K562 (cell line): ENCODE measurements around the gene WDR3. TPM values are rescaled to one million over a fixed set of nuclear protein-coding genes. Genes with fewer than 3 reads are reported as not detected.

Source experiments
- ATAC-seq: fragments of 200-7000 bp; cut with Tn5 transposase; 3 replicates; pipeline ENCODE4 v1.9.1; 2020; ENCODE audit warnings: moderate library complexity
- BruUV-seq: library from RNA; stranded (reverse); fragments of 400-500 nt; replicated peaks from 2 replicates; lab custom pipeline; 2021; lab: Mats Ljungman, UMichigan
- CTCF ChIA-PET: fragments of 300-600 bp; formaldehyde crosslinking; extraction: SDS; loops from one replicate; lab custom pipeline; 2021; ENCODE audit warnings: low intra/inter-chr PET ratio; lab: Yijun Ruan, JAX
- POLR2A ChIA-PET: fragments of 300-600, 350-650 bp; sonication (Branson Sonifier 250); formaldehyde crosslinking; extraction: SDS; loops from one replicate; lab custom pipeline; 2021; ENCODE audit warnings: antibody characterized with exemption, inconsistent platforms; lab: Yijun Ruan, JAX
- DNase-seq, 4 experiments: peaks; one replicate each; pipeline versions ENCODE4 v3.0.0 to v3.0.0-alpha.2; 2011 to 2018; ENCODE audit warnings: low spot score in 3 of 4, mixed read lengths in 3 of 4; ENCODE audit errors: extremely low read depth in 1 of 4
- FAIRE-seq: peaks from 2 replicates; lab custom pipeline; 2011; peaks lifted over from hg19 to GRCh38; lab: Jason Lieb, UNC
- H2AFZ ChIP-seq: 2 replicates; pipeline ENCODE4 v1.6.0; 2011; ENCODE audit warnings: low read depth, low read length, control low read depth, inconsistent platforms
- H3K27ac ChIP-seq: fragments of 200-600 bp; 3 replicates; pipeline ENCODE4 v1.8.0; 2011; ENCODE audit warnings: low read depth, mild to moderate bottlenecking, control low read depth, inconsistent platforms, low read length, moderate library complexity, mixed read lengths; ENCODE audit errors: extremely low read depth
- H3K27me3 ChIP-seq, 2 experiments: fragments of 300-600 bp in 1 of 2; 2 replicates in 1 of 2; 3 replicates in 1 of 2; pipeline versions ENCODE4 v1.6.0 to v1.8.0; 2011; ENCODE audit warnings: inconsistent platforms in 2 of 2, low read length in 2 of 2, mild to moderate bottlenecking in 1 of 2, mixed read lengths in 1 of 2, moderate library complexity in 1 of 2; ENCODE audit not compliant: control insufficient read depth in 2 of 2, insufficient read depth in 2 of 2
- H3K36me3 ChIP-seq: fragments of 300-600 bp; 3 replicates; pipeline ENCODE4 v1.8.0; 2011; ENCODE audit warnings: mild to moderate bottlenecking, low read length, inconsistent platforms; ENCODE audit not compliant: control insufficient read depth, insufficient read depth
- H3K4me1 ChIP-seq, 2 experiments: fragments of 200-600 bp in 1 of 2; replicated peaks in 1 of 2; 2 replicates in 1 of 2; 3 replicates in 1 of 2; pipeline versions ENCODE4 v1.5.1 to v1.8.0; 2011; ENCODE audit warnings: inconsistent platforms in 2 of 2, low read length in 2 of 2, mild to moderate bottlenecking in 1 of 2, mixed read lengths in 1 of 2, moderate library complexity in 1 of 2; ENCODE audit not compliant: control insufficient read depth in 2 of 2, insufficient read depth in 2 of 2
- H3K4me2 ChIP-seq: 2 replicates; pipeline ENCODE4 v1.6.1; 2011; ENCODE audit warnings: low read length, control low read depth, inconsistent platforms, mixed read lengths; ENCODE audit not compliant: insufficient read depth
- H3K4me3 ChIP-seq: fragments of 200-600 bp; sonication (generic), shearing (Covaris generic); 2 replicates; pipeline ENCODE4 v1.5.1; 2016; ENCODE audit warnings: control low read depth, inconsistent platforms
- H3K79me2 ChIP-seq: fragments of 200-600 bp; 3 replicates; pipeline ENCODE4 v1.8.0; 2011; ENCODE audit warnings: low read length, inconsistent platforms; ENCODE audit not compliant: control insufficient read depth, insufficient read depth
- H3K9ac ChIP-seq, 2 experiments: 2 replicates each; pipeline versions ENCODE4 v1.6.0 to v1.6.1; 2011; ENCODE audit warnings: low read depth in 2 of 2, low read length in 2 of 2, control low read depth in 1 of 2, inconsistent platforms in 1 of 2, mild to moderate bottlenecking in 1 of 2, mixed read lengths in 1 of 2; ENCODE audit not compliant: insufficient read depth in 1 of 2
- H3K9me1 ChIP-seq: one replicate; pipeline ENCODE4 v1.6.0; 2011; ENCODE audit warnings: inconsistent platforms, mild to moderate bottlenecking, low read length, moderate library complexity; ENCODE audit not compliant: control insufficient read depth, insufficient read depth
- H3K9me3 ChIP-seq: replicated peaks from 2 replicates; pipeline ENCODE4 v1.5.1; 2011; ENCODE audit warnings: low read depth, low read length, inconsistent platforms; ENCODE audit not compliant: control insufficient read depth, insufficient read depth
- H4K20me1 ChIP-seq: replicated peaks from 2 replicates; pipeline ENCODE4 v1.6.1; 2011; ENCODE audit warnings: low read length, inconsistent platforms, mixed read lengths; ENCODE audit not compliant: control insufficient read depth, insufficient read depth
- DNMT1 ChIP-seq: fragments of 450-650 bp; IDR thresholded peaks from 2 replicates; pipeline ENCODE4 v1.6.1; 2016; ENCODE audit warnings: antibody characterized with exemption, mild to moderate bottlenecking
- EGR1 ChIP-seq: fragments of 450-650 bp; conservative IDR thresholded peaks from 2 replicates; pipeline ENCODE4 v1.6.1; 2017; ENCODE audit warnings: mild to moderate bottlenecking
- GTF2B ChIP-seq: IDR thresholded peaks from 2 replicates; pipeline ENCODE4 v1.6.1; 2011; ENCODE audit not compliant: insufficient read length; ENCODE audit errors: extremely low read depth
- MNT ChIP-seq, 2 experiments: fragments of 450-650 bp; conservative IDR thresholded peaks; 2 replicates each; pipeline ENCODE4 v1.6.1; 2017; ENCODE audit warnings: mild to moderate bottlenecking in 2 of 2, moderate library complexity in 2 of 2
- NBN ChIP-seq: fragments of 450-650 bp; IDR thresholded peaks from 2 replicates; pipeline ENCODE4 v1.6.1; 2016; ENCODE audit warnings: low read depth, mild to moderate bottlenecking
- SMARCA4 ChIP-seq: fragments of 450-650 bp; IDR thresholded peaks from 2 replicates; pipeline ENCODE4 v1.6.1; 2016
- WGBS: fragments of 100-300 bp; shearing (Covaris generic); methylation state at CpG from one replicate; pipeline ENCODE4 v1.1.6; 2016; ENCODE audit warnings: low coverage, mixed read lengths; ENCODE audit not compliant: insufficient coverage; ENCODE audit errors: missing lambda C conversion rate; 5-methylcytosine and 5-hydroxymethylcytosine counted together
- in situ Hi-C: fragments of 300-500 bp; cut with MboI; formaldehyde crosslinking; loops from 4 replicates; pipeline ENCODE4 v1.15.0; 2018; ENCODE audit warnings: inconsistent platforms, mixed read lengths
- intact Hi-C: fragments of 100-400 bp; cut with micrococcal nuclease; formaldehyde crosslinking; loops from 2 replicates; pipeline ENCODE4 v1.14.2; 2022
- polyA plus RNA-seq, 8 experiments: library from polyadenylated mRNA; depleted of rRNA in 4 of 8; stranded (reverse) in 5 of 8; unstranded in 3 of 8; fragments of >200 nt; fragmentation: Nextera tagmentation in 2 of 8; fragmentation: Illumina TruSeq in 1 of 8; extraction: Ambion mirVana in 2 of 8; extraction: Trizol in 1 of 8; gene quantifications; 2 replicates each; pipeline versions ENCODE4 v1.2.1 to v1.2.3, GENCODE V29; 2011 to 2014; ENCODE audit warnings: inconsistent platforms in 1 of 8, missing spikeins in 1 of 8
- total RNA-seq, 7 experiments: library from RNA; depleted of rRNA in 6 of 7; stranded (reverse); fragments of >200 nt in 6 of 7; fragmentation: Illumina TruSeq in 2 of 7; extraction: Trizol in 2 of 7; gene quantifications; 2 replicates each; pipeline versions ENCODE4 v1.2.1 to v1.2.3, GENCODE V29; 2011 to 2021; ENCODE audit warnings: low replicate concordance in 1 of 7

WDR3 gene
- total and polyA plus RNA-seq, 9 of the 15 experiments (the other 6 are each of a cell fraction or from before 2014, with no cell fraction given) = 40.6 to 122 (median 76.5) TPM

GRCh38 chr1:118004312-118004711, 74.8 kb downstream of the WDR3 start:
- DNase-seq = no peak
- Histone ChIP-seq H2AFZ (no peak overlapping the region), H4K20me1 (no peaks in the 10 kb centered on the region), H3K4me3 (no peak overlapping the region), H3K27ac (no peak overlapping the region), H3K4me2 (no peak overlapping the region), H3K9me1 (no peaks in the 10 kb centered on the region), H3K27me3 (no peaks in the 10 kb centered on the region), H3K79me2 (no peaks in the 10 kb centered on the region), H3K9ac (no peak overlapping the region), H3K9me3 (no peaks in the 10 kb centered on the region), H3K4me1 (no peaks in the 10 kb centered on the region), H3K36me3 (no peaks in the 10 kb centered on the region)
- intact Hi-C loops (no loop called here), in situ Hi-C loops (no loop called here)
- CTCF ChIA-PET = no interaction called here
- 2% methylated on average over 5 of the region's 5 CpGs for WGBS
- FAIRE-seq = no peak
- POLR2A ChIA-PET = interaction anchor here (0.6 kb wide), 1 partner anchor 679 kb away, joined by 3 read pairs; no protein-coding TSS in a partner anchor
- no peak for TF ChIP-seq SMARCA4
- BruUV-seq = no TSS peak
- no peak for ATAC-seq

DNA sequence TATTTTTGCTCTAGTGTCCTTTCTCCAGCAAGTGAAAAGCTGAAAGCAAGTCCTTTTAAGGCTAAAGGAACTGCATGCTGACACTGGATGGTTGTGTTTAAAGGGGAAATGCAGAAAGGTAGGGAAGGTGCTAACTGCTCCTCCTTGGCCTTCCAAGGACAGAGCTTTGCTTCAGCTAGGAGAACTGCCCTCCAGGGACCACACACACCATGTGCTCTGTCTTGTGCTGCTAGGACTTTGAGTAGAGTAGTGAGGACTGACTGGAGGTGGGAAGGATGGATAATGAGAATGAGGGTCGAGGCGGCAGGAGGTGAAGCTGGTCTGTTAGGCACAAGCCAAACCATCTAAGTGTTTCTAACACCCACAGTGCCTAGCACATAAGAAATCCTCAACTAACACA, 77.9 kb downstream of the WDR3 start:
- H3K27me3 ChIP-seq = peaks cover 0 to under 1% of the 10 kb centered on the region in 2 experiments; a peak in 1 of 5 replicates
- ChIA-PET POLR2A (interaction anchor here (1.0 to 1.2 kb wide), 2 partner anchors 11 to 17 kb away, joined by 3 to 5 read pairs; no protein-coding TSS in a partner anchor), CTCF (no interaction called here)
- H3K9me1 ChIP-seq = no peaks in the 10 kb centered on the region
- BruUV-seq = no TSS peak
- no peaks in the 10 kb centered on the region for H3K4me1 ChIP-seq
- no peaks in the 10 kb centered on the region for H3K36me3 ChIP-seq
- H3K9me3 ChIP-seq = no peaks in the 10 kb centered on the region
- in situ Hi-C loops = no loop called here
- no peak overlapping the region for H2AFZ ChIP-seq
- H3K4me2 ChIP-seq = no peak overlapping the region
- no peak overlapping the region for H3K9ac ChIP-seq
- DNase-seq (no peak), FAIRE-seq (no peak), ATAC-seq (no peak)
- TF ChIP-seq GTF2B (no peak), NBN (no peak), EGR1 (no peak), MNT (conservative IDR thresholded peaks at IDR 0.05) (no peak), DNMT1 (no peak)
- H3K79me2 ChIP-seq = no peaks in the 10 kb centered on the region
- 0% methylated on average over 2 of the region's 2 CpGs for WGBS
- H3K27ac ChIP-seq = no peak overlapping the region
- H3K4me3 ChIP-seq = no peak overlapping the region
- intact Hi-C loops = no loop called here
- H4K20me1 ChIP-seq = no peaks in the 10 kb centered on the region
